ENCODE results near the gene MR1. TPM values are rescaled to one million over a fixed set of nuclear protein-coding genes. Genes with fewer than 3 reads are reported as not detected.

MR1 gene
- total RNA-seq, 1 experiment from 2014 or later = 33.4 TPM

DNA sequence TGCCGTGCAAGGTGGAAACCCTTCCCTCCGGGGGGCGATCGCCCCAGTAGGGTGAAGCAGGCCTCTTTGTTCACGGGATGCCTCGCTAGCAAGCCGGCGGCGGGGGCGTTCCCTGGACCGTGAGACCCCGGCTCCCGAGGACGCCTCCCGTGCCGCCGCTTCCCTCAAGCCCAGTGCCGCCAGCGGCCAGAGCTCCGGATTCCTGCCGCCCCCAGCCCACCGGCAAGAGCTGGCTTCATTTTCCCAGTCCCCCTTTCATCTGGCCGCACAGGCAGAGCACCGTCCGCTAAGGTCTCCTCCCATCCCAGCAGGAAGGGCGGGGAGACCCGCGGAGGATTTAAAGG, 71.0 kb downstream of the MR1 start:
- no peak for DNase-seq (ENCODE audit: unreplicated experiment)
- BruUV-seq (replicated peaks) = TSS peak; percentile 59
- no peaks in the 10 kb centered on the region for H3K27me3 Mint-ChIP-seq (ENCODE audit: insufficient read depth, unreplicated experiment)

GRCh38 chr1:181105134-181106021, 71.6 kb downstream of the MR1 start:
- POLR2A ChIA-PET = interaction anchor here (0.6 to 38.3 kb wide), 12 partner anchors 7 to 1238 kb away, joined by 3 to 1402 read pairs (median 14); partner anchors contain the start of genes ACBD6, IER5, MR1 and STX6
- H3K27me3 Mint-ChIP-seq (ENCODE audit: insufficient read depth, unreplicated experiment) = no peaks in the 10 kb centered on the region
- intact Hi-C loops (cut with micrococcal nuclease) = no loop called here
- H3K4me3 Mint-ChIP-seq (ENCODE audit: unreplicated experiment) = peak overlapping the region; percentile 65
- DNase-seq (ENCODE audit: unreplicated experiment) = peak; percentile 95
- CTCF ChIA-PET = interaction anchor here (0.5 to 14.1 kb wide), 14 partner anchors 9 to 1915 kb away, joined by 3 to 198 read pairs (median 4); no protein-coding TSS in a partner anchor
- no peaks in the 10 kb centered on the region for H3K36me3 Mint-ChIP-seq (ENCODE audit: insufficient read depth, unreplicated experiment)
- peaks cover 61% of the 10 kb centered on the region for H3K4me1 Mint-ChIP-seq (ENCODE audit: insufficient read depth, unreplicated experiment)
- TF ChIP-seq CTCF (IDR thresholded peaks at IDR 0.05; ENCODE audit: unreplicated experiment) = no peak
- H3K27ac Mint-ChIP-seq (ENCODE audit: low read depth, unreplicated experiment) = peak overlapping the region; percentile 22
- BruUV-seq (replicated peaks) = no TSS peak
- H3K9me3 Mint-ChIP-seq (ENCODE audit: unreplicated experiment) = no peaks in the 10 kb centered on the region

More for the DNA sequence above, 71.0 kb downstream of the MR1 start:
- no peak overlapping the region for H3K27ac Mint-ChIP-seq (ENCODE audit: low read depth, unreplicated experiment)
- H3K4me3 Mint-ChIP-seq (ENCODE audit: unreplicated experiment) = peak overlapping the region; percentile 65
- H3K9me3 Mint-ChIP-seq (ENCODE audit: unreplicated experiment) = no peaks in the 10 kb centered on the region
- peak; percentile 26 for TF ChIP-seq CTCF (IDR thresholded peaks at IDR 0.05; ENCODE audit: unreplicated experiment)
- POLR2A ChIA-PET = interaction anchor here (0.6 to 38.3 kb wide), 12 partner anchors 7 to 1239 kb away, joined by 3 to 1402 read pairs (median 14); partner anchors contain the start of genes ACBD6, IER5, MR1 and STX6
- CTCF ChIA-PET = interaction anchor here (0.6 to 14.1 kb wide), 12 partner anchors 8 to 976 kb away, joined by 3 to 198 read pairs (median 4); no protein-coding TSS in a partner anchor
- no peaks in the 10 kb centered on the region for H3K36me3 Mint-ChIP-seq (ENCODE audit: insufficient read depth, unreplicated experiment)
- peaks cover 67% of the 10 kb centered on the region for H3K4me1 Mint-ChIP-seq (ENCODE audit: insufficient read depth, unreplicated experiment)
- intact Hi-C loops (cut with micrococcal nuclease) = loop anchor here (1.0 kb wide), 1 partner anchor 14 kb away; no protein-coding TSS in a partner anchor

DNA sequence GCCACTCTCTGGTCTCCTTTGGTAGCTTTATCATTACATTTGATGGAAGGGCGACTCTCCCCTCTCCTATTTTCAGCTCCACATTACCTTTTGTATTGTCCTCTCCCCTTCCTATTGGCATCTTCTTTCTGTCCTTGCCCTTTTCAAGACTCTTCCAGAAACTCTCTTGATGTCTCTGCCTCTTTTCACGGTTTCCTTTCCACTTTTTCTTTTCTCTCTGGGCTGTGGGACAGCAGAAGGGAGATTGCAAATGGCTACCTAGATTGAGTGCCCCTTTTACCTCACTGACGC, 72.2 kb downstream of the MR1 start:
- BruUV-seq (replicated peaks) = no TSS peak
- no peak for DNase-seq (ENCODE audit: unreplicated experiment)
- H3K36me3 Mint-ChIP-seq (ENCODE audit: insufficient read depth, unreplicated experiment) = no peaks in the 10 kb centered on the region
- peak overlapping the region; percentile 22 for H3K27ac Mint-ChIP-seq (ENCODE audit: low read depth, unreplicated experiment)
- peak overlapping the region; percentile 65 for H3K4me3 Mint-ChIP-seq (ENCODE audit: unreplicated experiment)
- no peaks in the 10 kb centered on the region for H3K9me3 Mint-ChIP-seq (ENCODE audit: unreplicated experiment)
- H3K4me1 Mint-ChIP-seq (ENCODE audit: insufficient read depth, unreplicated experiment) = peaks cover 60% of the 10 kb centered on the region
- POLR2A ChIA-PET = interaction anchor here (1.4 to 38.3 kb wide), 7 partner anchors 7 to 84 kb away, joined by 4 to 1402 read pairs (median 38); partner anchors contain the start of genes IER5, MR1 and STX6
- TF ChIP-seq CTCF (IDR thresholded peaks at IDR 0.05; ENCODE audit: unreplicated experiment) = no peak
- CTCF ChIA-PET = interaction anchor here (0.5 to 14.1 kb wide), 9 partner anchors 12 to 1915 kb away, joined by 3 to 198 read pairs (median 5); no protein-coding TSS in a partner anchor
- intact Hi-C loops (cut with micrococcal nuclease) = no loop called here
- no peaks in the 10 kb centered on the region for H3K27me3 Mint-ChIP-seq (ENCODE audit: insufficient read depth, unreplicated experiment)

- no peak overlapping the region for H3K4me3 Mint-ChIP-seq (ENCODE audit: unreplicated experiment)
- peaks cover 60% of the 10 kb centered on the region for H3K4me1 Mint-ChIP-seq (ENCODE audit: insufficient read depth, unreplicated experiment)
- TF ChIP-seq CTCF (IDR thresholded peaks at IDR 0.05; ENCODE audit: unreplicated experiment) = no peak
- H3K36me3 Mint-ChIP-seq (ENCODE audit: insufficient read depth, unreplicated experiment) = no peaks in the 10 kb centered on the region
- peak overlapping the region; percentile 22 for H3K27ac Mint-ChIP-seq (ENCODE audit: low read depth, unreplicated experiment)
- no peak for DNase-seq (ENCODE audit: unreplicated experiment)
- no peaks in the 10 kb centered on the region for H3K9me3 Mint-ChIP-seq (ENCODE audit: unreplicated experiment)
- POLR2A ChIA-PET = interaction anchor here (1.4 to 38.3 kb wide), 7 partner anchors 7 to 85 kb away, joined by 3 to 1402 read pairs (median 38); partner anchors contain the start of genes IER5, MR1 and STX6
- H3K27me3 Mint-ChIP-seq (ENCODE audit: insufficient read depth, unreplicated experiment) = no peaks in the 10 kb centered on the region
- BruUV-seq (replicated peaks) = no TSS peak
- intact Hi-C loops (cut with micrococcal nuclease) = no loop called here
- CTCF ChIA-PET = interaction anchor here (0.5 to 14.1 kb wide), 12 partner anchors 9 to 1914 kb away, joined by 3 to 198 read pairs (median 4); no protein-coding TSS in a partner anchor
These were observed 72.7 kb downstream of the MR1 start for GRCh38 chr1:181106479-181106878.

Measured in MCF 10A (cell line).